Measurements from ENCODE around the gene ACOXL. TPM values are rescaled to one million over a fixed set of nuclear protein-coding genes. Genes with fewer than 3 reads are reported as not detected.
A peak's percentile ranks its signal among the peaks of the same experiment; 100 is the strongest.
"Not testable (repeated sequence)": the region's sequence is repeated elsewhere in the genome, so short reads cannot be mapped to it uniquely, and the experiment has no call there.

Gene ACOXL
- total RNA-seq, 2 experiments from 2014 or later, result not detected

DNA sequence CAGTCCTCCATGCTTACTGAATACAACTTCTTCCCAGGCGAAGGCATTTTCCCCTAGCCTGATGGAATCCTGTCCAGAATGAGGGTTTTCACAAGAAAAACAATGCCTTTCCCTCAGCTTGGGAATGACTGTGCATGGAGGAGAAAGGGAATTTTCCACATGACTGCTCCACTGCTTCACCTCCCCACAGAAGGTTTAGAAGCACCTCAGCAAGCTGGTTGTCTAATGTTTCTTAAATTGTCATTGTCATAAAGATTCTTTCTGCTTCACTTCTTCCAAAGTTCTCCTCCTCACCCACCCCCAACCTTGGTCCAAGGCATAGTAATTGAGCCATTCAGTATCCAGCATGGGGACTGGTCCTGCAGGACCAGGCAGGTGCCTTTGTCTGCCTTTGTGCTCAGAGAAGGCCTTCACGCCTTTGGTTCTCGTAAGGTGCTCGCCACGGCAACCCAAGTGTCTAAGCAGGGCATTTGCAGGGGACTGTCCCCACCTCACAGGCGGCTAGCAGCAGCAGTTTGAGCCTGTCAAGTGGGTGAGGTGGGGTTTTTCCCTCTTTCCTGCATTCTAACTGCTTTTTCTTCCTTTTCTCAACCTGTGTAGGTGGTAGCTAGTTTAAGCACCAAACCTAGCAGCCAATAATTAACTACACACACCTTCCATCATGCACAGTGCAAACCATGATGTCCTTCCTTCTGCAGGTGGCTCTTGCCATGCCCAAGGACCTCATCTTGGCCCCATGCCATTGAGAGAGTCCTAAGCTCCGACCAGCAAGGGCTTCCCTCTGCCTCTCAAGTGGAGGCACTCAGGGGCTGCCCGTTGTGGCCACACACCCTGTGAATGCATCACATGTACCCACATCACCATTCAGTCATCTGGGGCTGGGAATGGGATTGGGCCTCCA is 322.7 kb downstream of the ACOXL start:
- POLR2A ChIA-PET, result no interaction called here
- Mint-ChIP-seq H3K4me1 (peaks cover 20% of the 10 kb centered on the region), H3K27ac (no peak overlapping the region), H3K4me3 (no peak overlapping the region), H3K27me3 (peaks cover 2% of the 10 kb centered on the region), H3K9me3 (no peaks in the 10 kb centered on the region), H3K36me3 (no peaks in the 10 kb centered on the region)
- ATAC-seq (ENCODE audit: low read depth) (peak; percentile 60), DNase-seq (no peak)

DNA sequence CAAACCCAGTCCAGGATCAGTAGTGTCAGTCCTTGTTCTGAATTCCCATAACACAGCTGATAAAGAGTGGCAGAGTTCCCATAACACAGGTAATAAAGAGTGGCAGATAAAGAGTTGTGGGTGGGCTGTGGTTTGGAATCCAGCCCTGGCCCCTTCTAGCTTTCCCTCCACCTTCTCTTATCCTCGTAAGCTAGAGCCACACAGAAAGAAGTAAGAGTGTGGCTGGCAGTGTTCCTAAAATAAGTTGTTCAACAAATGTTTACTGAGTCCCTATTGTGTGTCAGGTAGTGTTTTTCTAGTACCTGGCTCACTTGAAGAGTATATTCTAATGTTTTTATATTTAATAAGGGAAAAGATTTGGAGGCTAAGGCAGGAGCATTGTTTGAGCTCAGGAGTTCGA is 323.4 kb downstream of the ACOXL start:
- Mint-ChIP-seq H3K27me3 (peaks cover 2% of the 10 kb centered on the region), H3K9me3 (peaks cover 1% of the 10 kb centered on the region), H3K4me1 (peaks cover 14% of the 10 kb centered on the region), H3K36me3 (no peaks in the 10 kb centered on the region), H3K4me3 (no peak overlapping the region), H3K27ac (no peak overlapping the region)
- ATAC-seq (ENCODE audit: low read depth), result no peak
- POLR2A ChIA-PET, result no interaction called here
- DNase-seq, result no peak

DNA sequence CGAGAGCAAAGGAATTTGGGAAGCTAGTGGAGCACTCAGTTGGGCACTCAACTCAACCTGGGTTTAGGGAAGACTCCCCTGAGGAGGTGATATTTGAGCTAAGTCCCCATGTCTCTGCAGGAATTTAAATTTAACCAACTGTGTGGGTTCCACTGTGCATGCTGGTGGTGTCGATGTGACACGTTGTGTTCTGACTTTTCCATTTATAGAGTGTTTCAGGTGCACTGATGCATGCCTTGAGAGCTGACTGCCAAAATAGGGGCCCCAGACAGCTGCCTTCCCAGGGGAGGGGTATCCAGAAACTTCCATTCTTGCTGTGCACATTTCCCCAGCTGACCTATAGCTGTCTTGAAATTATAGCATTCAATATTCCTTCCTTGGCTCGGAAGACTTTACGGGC is 324.7 kb downstream of the ACOXL start:
- H3K27ac Mint-ChIP-seq, result no peak overlapping the region
- H3K4me1 Mint-ChIP-seq, result peaks cover 7% of the 10 kb centered on the region
- no peak overlapping the region for H3K4me3 Mint-ChIP-seq
- POLR2A ChIA-PET, result no interaction called here
- peaks cover 3% of the 10 kb centered on the region for H3K9me3 Mint-ChIP-seq
- peaks cover 1% of the 10 kb centered on the region for H3K36me3 Mint-ChIP-seq
- H3K27me3 Mint-ChIP-seq, result peaks cover 2% of the 10 kb centered on the region
- ATAC-seq (ENCODE audit: low read depth) (no peak), DNase-seq (no peak)

DNA sequence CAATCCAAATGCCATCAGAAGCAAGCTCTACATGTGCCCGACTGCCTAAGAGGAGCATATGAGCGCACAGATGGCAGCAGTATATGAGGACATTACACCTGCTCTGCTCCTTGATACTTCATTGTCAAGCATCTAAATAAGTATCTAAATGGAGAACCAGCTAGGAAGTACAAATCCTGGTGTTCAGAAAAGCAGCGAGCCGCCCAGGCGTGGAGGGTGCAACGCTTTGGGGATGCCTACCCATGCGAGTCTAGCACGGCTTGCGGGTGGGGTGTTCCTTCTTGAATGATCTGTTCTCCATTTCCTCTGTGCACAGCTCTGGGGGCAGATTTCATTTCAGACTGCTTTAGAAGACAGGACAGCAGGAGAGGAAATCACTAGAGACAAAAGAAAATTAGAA is 325.3 kb downstream of the ACOXL start:
- Mint-ChIP-seq H3K27me3 (peaks cover 2% of the 10 kb centered on the region), H3K9me3 (peaks cover 3% of the 10 kb centered on the region), H3K4me1 (peaks cover 7% of the 10 kb centered on the region), H3K4me3 (no peak overlapping the region), H3K27ac (no peak overlapping the region), H3K36me3 (peaks cover 1% of the 10 kb centered on the region)
- no peak for ATAC-seq (ENCODE audit: low read depth)
- no peak for DNase-seq
- POLR2A ChIA-PET, result no interaction called here

DNA sequence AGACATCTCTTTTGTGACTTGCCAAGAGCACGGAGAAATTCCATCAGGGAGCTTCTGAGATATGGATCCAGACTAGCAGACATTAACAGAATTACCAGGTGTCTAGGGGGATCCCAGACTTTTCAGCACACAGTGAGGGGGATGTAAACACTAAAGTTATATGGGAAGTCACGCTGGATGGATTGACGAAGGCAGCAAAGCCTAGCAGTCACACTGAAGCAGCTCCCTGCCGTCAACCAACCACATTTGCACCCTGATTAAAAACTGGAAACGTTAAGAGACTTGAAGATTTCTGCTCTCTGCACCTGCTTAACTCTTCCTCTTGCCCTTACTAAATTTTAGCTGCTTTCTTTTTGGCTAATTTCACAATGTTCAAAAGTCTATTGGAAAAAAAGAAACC is 325.9 kb downstream of the ACOXL start:
- DNase-seq (no peak), ATAC-seq (ENCODE audit: low read depth) (no peak)
- Mint-ChIP-seq H3K27ac (no peak overlapping the region), H3K9me3 (peaks cover 3% of the 10 kb centered on the region), H3K4me3 (no peak overlapping the region), H3K4me1 (peaks cover 7% of the 10 kb centered on the region), H3K36me3 (peaks cover 1% of the 10 kb centered on the region), H3K27me3 (peaks cover 2% of the 10 kb centered on the region)
- POLR2A ChIA-PET, result no interaction called here

DNA sequence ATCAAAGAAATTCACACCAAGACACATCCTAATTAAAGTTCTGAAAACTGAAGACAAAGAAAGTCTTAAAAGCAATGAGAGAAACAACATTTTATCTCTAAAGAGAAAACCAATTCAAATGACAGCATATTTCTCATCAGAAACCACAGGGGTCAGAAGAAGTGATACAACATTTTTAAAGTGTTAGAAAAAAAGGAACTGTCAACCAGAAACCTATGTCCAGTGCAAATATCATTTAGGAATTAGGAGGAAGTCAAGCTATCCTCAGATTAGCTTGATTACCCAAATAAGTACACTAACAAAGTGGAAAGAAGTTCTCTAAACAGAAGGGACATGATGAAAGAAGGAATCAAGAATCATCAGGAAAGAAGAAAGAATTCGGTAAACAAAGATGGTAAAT is 328.8 kb downstream of the ACOXL start:
- Mint-ChIP-seq H3K4me3 (no peak overlapping the region), H3K36me3 (peaks cover 4% of the 10 kb centered on the region), H3K4me1 (peaks cover 2% of the 10 kb centered on the region), H3K9me3 (peaks cover 5% of the 10 kb centered on the region), H3K27ac (no peak overlapping the region), H3K27me3 (no peaks in the 10 kb centered on the region)
- ATAC-seq (ENCODE audit: low read depth) (no peak), DNase-seq (no peak)
- POLR2A ChIA-PET, result no interaction called here

DNA sequence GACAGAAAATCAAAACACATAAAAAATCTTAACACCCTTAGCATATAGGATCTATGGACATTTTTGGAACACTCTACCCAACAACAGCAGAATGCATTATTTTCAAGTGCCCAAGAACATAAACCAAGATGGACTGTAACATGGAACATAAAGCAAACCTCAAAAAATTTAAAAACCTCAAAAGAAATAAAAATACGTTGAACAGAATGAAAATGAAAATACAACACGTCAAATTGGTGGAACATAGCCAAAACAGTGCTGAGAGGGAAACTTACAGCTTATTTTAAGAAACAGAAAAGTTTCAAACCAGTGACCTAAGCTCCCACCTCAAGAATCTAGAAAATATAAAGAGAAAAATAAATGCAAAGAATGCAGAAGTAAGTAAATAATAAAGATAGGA is 330.0 kb downstream of the ACOXL start:
- Mint-ChIP-seq H3K9me3 (peaks cover 7% of the 10 kb centered on the region), H3K4me1 (peaks cover 4% of the 10 kb centered on the region), H3K36me3 (peaks cover 5% of the 10 kb centered on the region), H3K27ac (no peak overlapping the region), H3K4me3 (no peak overlapping the region), H3K27me3 (peaks cover 2% of the 10 kb centered on the region)
- no peak for ATAC-seq (ENCODE audit: low read depth)
- POLR2A ChIA-PET, result no interaction called here
- DNase-seq, result no peak

DNA sequence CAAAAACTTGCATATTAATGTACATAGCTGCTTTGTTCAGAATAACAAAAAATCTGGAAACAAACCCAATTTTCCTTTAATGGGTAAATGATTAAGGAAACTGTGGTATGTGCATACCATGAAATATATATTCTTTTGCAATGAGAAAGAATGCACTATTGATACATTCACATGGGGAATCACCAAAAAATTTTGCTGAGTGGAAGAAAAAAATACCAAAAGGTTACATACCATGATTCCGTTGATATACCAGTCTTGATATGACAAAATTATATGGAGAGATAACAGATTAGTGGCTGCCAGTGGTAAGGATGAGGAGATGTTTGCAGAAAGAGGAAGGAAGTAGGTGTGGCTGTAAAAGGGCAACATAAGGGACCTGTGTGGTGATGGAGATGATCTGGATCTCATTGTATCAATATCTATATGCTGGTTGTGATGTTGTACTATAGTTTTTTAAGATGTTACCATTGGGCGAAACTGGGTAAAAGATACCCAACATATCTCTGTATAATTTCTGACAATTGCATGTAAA is 333.8 kb downstream of the ACOXL start:
- H3K36me3 Mint-ChIP-seq, result peaks cover 5% of the 10 kb centered on the region
- peaks cover 10% of the 10 kb centered on the region for H3K27me3 Mint-ChIP-seq
- POLR2A ChIA-PET, result no interaction called here
- H3K4me1 Mint-ChIP-seq, result peaks cover 4% of the 10 kb centered on the region
- H3K4me3 Mint-ChIP-seq, result no peak overlapping the region
- H3K9me3 Mint-ChIP-seq, result peaks cover 4% of the 10 kb centered on the region
- no peak overlapping the region for H3K27ac Mint-ChIP-seq
- ATAC-seq (ENCODE audit: low read depth) (no peak), DNase-seq (no peak)

DNA sequence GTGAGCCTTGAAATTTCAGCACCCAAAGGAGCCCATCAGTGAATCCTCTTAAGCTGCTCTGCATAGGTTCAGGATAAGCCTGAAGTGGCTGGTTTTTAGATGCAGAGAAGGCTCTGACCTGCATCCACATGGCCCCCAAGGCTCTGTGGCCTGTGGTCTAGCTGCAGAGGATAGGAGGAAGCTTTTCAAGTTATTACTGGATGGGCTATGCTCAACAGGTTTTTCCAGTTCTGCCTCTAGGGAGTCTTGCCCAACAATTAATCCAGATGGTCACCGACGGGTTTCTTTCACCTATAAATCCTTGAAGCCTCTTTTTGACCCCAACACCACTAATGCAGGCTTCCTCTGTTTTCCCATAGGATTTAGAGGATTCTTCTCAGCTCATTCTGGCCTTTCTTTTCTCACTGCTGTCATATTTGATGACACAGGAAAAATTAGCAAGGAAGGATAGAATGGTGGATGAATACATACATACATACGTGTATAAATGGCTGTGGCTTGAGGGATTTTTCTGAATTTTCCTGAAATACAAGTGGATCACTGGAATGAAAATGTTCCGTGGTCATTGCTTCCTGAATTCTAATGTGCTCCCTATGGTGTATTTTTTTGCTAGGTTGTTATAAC is 336.2 kb downstream of the ACOXL start:
- POLR2A ChIA-PET, result no interaction called here
- Mint-ChIP-seq H3K9me3 (peaks cover 4% of the 10 kb centered on the region), H3K27me3 (peaks cover 10% of the 10 kb centered on the region), H3K4me1 (peaks cover 4% of the 10 kb centered on the region), H3K27ac (no peak overlapping the region), H3K4me3 (no peak overlapping the region), H3K36me3 (peaks cover 4% of the 10 kb centered on the region)
- DNase-seq, result no peak
- no peak for ATAC-seq (ENCODE audit: low read depth)

DNA sequence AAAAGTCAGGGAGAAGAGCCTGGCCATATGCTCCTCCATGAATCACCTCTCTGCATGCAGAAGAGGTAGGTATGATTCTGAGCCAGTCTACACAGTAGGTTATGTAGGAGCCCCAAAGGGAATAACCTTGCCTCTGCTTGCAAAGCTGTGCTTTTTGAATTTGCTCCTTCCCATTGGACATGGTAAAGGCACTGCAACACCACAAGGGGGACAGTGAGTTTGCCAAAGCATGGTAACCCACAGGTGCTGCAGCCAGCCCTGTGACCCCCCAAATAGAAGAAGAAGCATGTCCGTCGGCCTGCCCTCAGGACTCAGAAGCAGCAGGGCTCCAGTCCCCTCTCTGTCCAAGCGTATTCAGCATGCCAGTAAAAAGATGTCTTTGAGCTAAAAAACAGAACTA is 337.3 kb downstream of the ACOXL start:
- peaks cover 2% of the 10 kb centered on the region for H3K36me3 Mint-ChIP-seq
- peaks cover 16% of the 10 kb centered on the region for H3K27me3 Mint-ChIP-seq
- no peak overlapping the region for H3K27ac Mint-ChIP-seq

DNA sequence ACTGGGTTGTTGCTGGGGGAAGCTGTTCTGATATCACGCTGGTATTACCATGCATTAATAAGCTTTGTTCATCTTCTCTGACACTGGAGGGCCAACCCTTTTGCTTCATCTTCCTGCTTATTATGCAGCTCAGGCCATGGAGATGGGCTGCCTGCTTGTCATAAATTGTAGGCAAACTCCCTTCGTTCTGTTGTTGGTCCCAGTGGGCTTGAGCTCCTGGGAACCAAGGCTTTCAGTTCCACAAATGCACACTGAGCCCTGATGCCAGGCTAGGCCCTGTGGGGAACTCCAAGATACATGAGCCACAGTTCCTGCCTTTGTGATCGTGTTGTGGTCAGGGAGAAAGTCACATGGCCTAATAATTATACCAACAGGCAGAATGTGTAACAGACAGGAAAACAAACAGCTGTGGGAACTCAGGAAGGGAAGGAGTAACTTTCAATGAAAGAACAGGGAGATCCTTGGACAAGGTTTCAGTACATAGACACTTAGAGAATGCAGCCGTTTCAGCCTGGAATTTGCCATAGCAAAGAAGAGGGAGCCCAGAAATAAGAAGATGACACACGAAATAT is 339.3 kb downstream of the ACOXL start:
- H3K4me1 Mint-ChIP-seq, result no peaks in the 10 kb centered on the region
- H3K9me3 Mint-ChIP-seq, result peaks cover 4% of the 10 kb centered on the region
- POLR2A ChIA-PET, result no interaction called here
- DNase-seq, result no peak
- H3K27me3 Mint-ChIP-seq, result peaks cover 16% of the 10 kb centered on the region
- no peak overlapping the region for H3K27ac Mint-ChIP-seq
- no peak overlapping the region for H3K4me3 Mint-ChIP-seq
- peaks cover 3% of the 10 kb centered on the region for H3K36me3 Mint-ChIP-seq
- no peak for ATAC-seq (ENCODE audit: low read depth)

More for the DNA sequence above, 337.3 kb downstream of the ACOXL start:
- POLR2A ChIA-PET, result no interaction called here
- peaks cover 4% of the 10 kb centered on the region for H3K4me1 Mint-ChIP-seq
- no peak overlapping the region for H3K4me3 Mint-ChIP-seq
- DNase-seq, result no peak
- no peak for ATAC-seq (ENCODE audit: low read depth)
- H3K9me3 Mint-ChIP-seq, result peaks cover 5% of the 10 kb centered on the region

DNA sequence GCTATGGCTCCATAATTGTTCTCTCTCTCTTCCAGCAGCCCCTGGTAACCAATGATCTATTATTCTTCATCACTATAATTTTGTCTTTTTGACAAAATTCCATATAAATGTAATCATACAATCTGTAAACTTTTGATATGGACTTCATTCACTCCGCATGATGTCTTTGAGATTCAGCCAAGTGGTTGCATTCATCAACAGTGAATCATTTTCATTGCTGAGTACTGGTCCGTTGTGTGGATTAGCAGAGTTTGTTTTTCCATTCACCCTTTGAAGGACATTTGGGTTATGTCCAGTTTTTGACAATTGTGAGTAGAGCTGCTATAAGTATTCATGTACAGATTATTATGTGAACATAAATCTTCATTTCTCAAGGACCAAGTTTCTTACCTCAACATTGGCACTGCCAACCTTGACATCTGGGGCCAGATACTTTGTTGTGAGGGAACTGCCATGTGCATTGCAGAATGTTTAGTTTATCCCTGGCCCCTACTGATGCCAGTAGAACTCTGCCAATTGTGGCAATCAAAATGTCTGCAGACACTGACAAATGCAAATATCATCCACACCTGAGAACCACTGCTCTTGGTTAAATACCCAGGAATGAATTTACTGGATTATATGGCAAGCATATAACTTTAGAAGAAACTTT is 340.0 kb downstream of the ACOXL start:
- H3K36me3 Mint-ChIP-seq, result peaks cover 3% of the 10 kb centered on the region
- H3K4me1 Mint-ChIP-seq, result no peaks in the 10 kb centered on the region
- ATAC-seq (ENCODE audit: low read depth), result no peak
- H3K27ac Mint-ChIP-seq, result no peak overlapping the region
- peaks cover 5% of the 10 kb centered on the region for H3K9me3 Mint-ChIP-seq
- DNase-seq, result no peak
- H3K27me3 Mint-ChIP-seq, result peaks cover 17% of the 10 kb centered on the region
- POLR2A ChIA-PET, result no interaction called here
- H3K4me3 Mint-ChIP-seq, result no peak overlapping the region

DNA sequence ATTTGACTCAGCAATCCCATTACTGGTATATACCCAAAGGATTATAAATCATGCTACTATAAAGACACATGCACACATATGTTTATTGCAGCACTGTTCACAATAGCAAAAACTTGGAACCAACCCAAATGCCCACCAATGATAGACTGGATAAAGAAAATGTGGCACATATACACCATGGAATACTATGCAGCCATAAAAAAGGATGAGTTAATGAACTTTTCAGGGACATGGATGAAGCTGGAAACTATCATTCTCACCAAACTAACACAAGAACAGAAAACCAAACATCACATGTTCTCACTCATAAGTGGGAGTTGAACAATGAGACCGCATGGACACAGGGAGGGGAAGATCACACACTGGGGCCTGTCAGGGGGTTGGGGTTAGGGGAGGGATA is 350.3 kb downstream of the ACOXL start:
- POLR2A ChIA-PET; H3K4me3 Mint-ChIP-seq; ATAC-seq (ENCODE audit: low read depth); H3K4me1 Mint-ChIP-seq; H3K27ac Mint-ChIP-seq; H3K36me3 Mint-ChIP-seq; DNase-seq: not testable (repeated sequence)
- H3K9me3 Mint-ChIP-seq, result peaks cover 13% of the 10 kb centered on the region
- H3K27me3 Mint-ChIP-seq, result peaks cover 26% of the 10 kb centered on the region

Data from activated naive CD8-positive, alpha-beta T cell treated with anti-CD3 and anti-CD28 coated beads, Interleukin-2, amount 10 ng/mL, durations not matched to agents 7 days and 5 days (primary cell).